AG10803 (cell line): ENCODE measurements around the gene FAM118A.
A peak's percentile ranks its signal among the peaks of the same experiment; 100 is the strongest.

Experiments used
- DNase-seq: peaks from one replicate; pipeline ENCODE4 v3.0.0; 2010; ENCODE audit warnings: low read depth
- H3K4me3 ChIP-seq: 2 replicates; pipeline ENCODE4 v1.5.1; 2011; ENCODE audit warnings: mild to moderate bottlenecking, low read length, control low read depth
- TF ChIP-seq, protein P1 (sequence below): conservative IDR thresholded peaks from 2 replicates; pipeline ENCODE4 v1.5.1; 2011; ENCODE audit warnings: mild to moderate bottlenecking, low read length, control low read depth, inconsistent platforms

The FAM118A gene

DNA sequence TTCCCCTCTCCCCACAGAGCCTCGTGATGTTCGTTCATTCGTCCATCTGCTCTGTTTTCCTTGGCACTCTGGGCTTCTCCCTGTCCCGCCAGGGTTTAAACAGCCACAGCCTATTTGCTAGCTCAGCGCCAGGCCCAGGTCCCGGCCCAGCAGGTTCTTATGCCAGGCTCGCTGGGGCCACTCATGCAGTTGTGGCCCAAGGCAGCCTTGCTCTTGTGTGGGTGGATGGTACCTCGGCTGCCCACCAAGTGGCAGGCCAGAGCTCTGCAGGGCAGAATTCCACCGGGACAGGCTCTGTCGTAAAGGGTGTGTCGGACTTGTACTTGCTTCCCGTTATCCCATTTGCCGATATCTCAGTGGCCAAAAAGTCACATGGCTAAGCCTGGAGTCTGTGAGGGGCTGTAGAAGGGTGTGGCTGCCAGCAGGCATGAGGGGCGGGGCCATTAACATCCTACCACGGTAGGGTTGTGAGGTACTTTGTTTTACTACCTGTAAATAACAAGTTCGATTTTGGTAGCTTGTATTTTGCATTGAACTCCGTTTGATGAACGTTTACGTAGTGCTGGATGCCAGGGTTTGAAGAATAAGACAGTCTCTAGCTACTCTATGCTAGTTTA, 7.9 kb downstream of the FAM118A start:
- peak; percentile 57 for DNase-seq
- TF ChIP-seq, protein P1, sequence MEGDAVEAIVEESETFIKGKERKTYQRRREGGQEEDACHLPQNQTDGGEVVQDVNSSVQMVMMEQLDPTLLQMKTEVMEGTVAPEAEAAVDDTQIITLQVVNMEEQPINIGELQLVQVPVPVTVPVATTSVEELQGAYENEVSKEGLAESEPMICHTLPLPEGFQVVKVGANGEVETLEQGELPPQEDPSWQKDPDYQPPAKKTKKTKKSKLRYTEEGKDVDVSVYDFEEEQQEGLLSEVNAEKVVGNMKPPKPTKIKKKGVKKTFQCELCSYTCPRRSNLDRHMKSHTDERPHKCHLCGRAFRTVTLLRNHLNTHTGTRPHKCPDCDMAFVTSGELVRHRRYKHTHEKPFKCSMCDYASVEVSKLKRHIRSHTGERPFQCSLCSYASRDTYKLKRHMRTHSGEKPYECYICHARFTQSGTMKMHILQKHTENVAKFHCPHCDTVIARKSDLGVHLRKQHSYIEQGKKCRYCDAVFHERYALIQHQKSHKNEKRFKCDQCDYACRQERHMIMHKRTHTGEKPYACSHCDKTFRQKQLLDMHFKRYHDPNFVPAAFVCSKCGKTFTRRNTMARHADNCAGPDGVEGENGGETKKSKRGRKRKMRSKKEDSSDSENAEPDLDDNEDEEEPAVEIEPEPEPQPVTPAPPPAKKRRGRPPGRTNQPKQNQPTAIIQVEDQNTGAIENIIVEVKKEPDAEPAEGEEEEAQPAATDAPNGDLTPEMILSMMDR, result peak; percentile 53
- H3K4me3 ChIP-seq, result no peak overlapping the region

DNA sequence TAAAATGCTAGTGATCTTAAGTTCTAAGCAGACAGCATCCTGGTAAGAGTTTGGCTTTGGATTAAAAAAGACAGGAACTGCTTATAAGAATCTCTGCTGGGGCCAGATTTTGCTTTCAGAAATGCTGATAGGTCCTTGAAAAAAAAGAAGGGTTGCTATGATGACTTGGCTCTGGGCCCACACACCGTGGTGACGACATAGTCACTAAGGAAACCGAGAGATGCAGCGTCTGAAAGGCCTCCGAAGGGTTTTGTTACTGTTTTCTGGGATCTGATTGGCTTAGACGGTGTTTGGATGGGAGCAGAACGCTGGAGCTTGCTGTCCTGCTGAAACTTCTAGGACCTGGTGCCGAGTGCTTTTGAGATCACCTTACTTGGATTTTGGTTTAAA, 8.4 kb downstream of the FAM118A start:
- H3K4me3 ChIP-seq, result no peak overlapping the region
- DNase-seq, result peak; percentile 85
- TF ChIP-seq, protein P1, result no peak

DNA sequence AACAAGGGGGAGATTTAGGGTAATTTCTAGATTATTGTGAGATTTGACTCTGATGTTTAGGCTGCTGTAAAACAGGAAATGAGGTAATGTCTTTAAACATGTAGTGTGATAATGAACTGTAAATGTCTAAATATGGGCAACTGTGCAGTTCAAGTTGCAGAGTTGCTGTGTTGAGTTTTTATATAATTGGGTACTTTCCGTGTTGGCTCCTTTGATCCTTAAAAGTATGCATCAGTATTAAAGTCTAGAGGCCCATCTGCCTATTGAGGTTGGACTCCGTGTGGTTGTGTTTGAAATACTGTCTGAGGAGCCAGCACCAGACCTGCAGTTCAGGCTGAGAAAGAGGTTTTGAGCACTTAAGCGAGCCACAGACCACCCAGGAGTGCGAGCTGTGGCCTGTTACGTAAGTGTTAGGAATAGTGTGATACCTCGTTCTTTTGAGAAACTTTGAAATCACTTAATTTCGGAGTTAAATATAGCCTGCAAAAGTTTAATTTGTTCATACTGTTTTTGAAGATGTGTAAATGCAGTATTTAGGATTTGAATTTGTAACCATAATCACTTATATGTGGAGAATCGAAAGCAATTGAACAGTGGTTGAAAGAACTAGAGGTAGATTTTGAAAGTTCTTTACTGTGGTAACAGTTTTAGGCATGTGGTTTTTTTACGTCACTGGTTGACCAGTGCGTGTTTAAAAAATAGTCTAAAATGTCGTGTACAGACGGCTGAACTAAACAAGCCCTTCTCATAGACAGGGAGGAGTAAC, 9.0 kb downstream of the FAM118A start:
- TF ChIP-seq, protein P1, result no peak
- DNase-seq, result peak; percentile 37
- H3K4me3 ChIP-seq, result no peak overlapping the region

DNA sequence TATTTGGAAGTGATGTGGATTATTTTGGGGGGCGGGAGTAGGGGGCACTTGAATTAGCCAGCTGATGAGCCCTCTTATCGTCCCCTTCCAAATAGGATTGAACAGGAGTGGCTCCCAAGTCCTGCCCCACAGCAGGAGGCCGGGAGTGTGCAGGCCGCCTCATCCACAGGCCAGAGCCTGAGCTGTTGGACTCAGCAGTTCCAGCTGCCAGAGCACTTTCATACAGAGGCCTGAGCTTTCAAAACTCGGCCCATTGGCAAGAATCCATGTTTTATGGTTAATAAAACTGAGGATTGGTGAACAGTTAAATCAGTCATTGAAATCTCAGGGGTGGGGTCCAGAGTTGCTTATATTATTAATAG, 9.6 kb downstream of the FAM118A start:
- TF ChIP-seq, protein P1, result no peak
- peak; percentile 42 for DNase-seq
- H3K4me3 ChIP-seq, result no peak overlapping the region

DNA sequence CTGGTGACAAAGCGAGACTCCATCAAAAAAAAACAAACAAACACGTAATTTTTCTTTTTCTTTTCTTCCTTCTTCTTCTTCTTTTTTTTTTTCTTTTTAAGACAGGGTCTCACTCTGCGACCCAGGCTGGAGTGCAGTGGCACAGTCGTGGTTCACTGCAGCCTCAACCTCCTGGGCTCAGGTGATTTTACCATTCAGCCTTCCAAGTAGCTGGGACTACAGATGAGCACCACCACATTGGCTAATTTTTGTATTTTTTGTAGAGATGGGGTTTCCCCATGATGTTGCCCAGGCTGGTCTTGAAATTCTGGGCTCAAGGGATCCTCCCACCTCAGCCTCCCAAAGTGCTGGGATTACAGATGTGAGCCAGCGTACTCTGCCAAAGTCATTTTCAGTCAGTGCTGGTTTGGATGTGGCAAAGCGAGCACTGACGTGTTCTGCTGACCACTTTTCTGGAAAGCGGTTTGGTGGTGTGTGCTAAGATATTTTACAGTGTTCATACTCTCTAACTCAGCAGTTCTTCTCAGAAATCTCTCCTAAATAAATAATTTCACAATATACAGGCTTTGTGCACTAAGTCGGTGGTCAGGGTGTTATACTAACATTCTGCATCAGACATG, 10.7 kb downstream of the FAM118A start:
- TF ChIP-seq, protein P1, result no peak
- peak; percentile 80 for DNase-seq
- H3K4me3 ChIP-seq, result no peak overlapping the region

DNA sequence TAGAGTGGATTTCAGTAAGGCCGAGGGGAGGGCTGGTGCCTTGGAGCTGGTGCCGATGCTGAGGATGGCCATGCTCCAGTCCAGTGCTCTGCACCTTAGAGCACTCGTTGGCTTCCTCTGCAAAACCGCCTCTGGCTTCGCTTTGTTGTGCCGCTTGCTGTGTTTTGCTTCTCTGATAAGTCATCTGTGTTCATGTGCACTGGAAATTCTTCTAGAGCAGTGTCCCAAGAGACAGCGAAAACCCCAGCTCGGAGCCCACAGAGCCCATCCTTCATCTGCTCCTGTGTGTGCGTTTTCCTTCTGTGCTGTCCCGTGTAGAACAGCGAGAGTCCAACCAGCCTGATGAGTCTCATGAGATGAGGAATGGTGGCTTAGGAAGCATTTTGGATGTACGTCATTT, 12.1 kb downstream of the FAM118A start:
- TF ChIP-seq, protein P1, result no peak
- DNase-seq, result no peak

More for the DNA sequence above, 12.1 kb downstream of the FAM118A start:
- no peak overlapping the region for H3K4me3 ChIP-seq
